PC-9 (cell line): Measurements from ENCODE around the gene MAPK10.

Source experiments
- EZH2 ChIP-seq: fragments of 200-600 bp; sonication (generic); IDR thresholded peaks from 2 replicates; pipeline ENCODE4 v1.8.0; 2017; ENCODE audit warnings: antibody characterized with exemption, low read depth
- TF ChIP-seq, protein P1 (sequence below): fragments of 200-600 bp; sonication (generic); conservative IDR thresholded peaks from 2 replicates; pipeline ENCODE4 v1.6.1; 2017; ENCODE audit warnings: mixed run types, antibody characterized with exemption, mild to moderate bottlenecking, moderate library complexity

DNA sequence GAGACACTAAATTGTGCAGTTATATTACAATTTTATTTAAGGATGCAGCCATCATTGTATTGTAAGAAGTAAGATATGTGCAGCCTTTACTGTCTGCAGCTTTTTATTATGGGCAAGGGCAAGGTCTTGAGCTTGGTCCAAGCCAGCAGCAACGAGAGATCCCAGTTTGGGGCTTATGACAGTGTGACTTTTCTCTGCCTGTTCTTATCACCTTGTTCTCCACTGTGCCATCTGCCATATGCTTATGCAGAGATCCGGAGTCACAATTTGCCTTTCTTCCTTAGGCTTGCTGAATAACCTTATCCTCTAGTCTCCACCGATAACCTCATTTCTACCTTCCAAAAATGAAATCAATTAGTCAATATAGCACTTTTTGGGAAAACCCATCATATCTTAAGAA lies 30.4 kb downstream of the MAPK10 start:
- TF ChIP-seq EZH2: no peak
- TF ChIP-seq, protein P1, sequence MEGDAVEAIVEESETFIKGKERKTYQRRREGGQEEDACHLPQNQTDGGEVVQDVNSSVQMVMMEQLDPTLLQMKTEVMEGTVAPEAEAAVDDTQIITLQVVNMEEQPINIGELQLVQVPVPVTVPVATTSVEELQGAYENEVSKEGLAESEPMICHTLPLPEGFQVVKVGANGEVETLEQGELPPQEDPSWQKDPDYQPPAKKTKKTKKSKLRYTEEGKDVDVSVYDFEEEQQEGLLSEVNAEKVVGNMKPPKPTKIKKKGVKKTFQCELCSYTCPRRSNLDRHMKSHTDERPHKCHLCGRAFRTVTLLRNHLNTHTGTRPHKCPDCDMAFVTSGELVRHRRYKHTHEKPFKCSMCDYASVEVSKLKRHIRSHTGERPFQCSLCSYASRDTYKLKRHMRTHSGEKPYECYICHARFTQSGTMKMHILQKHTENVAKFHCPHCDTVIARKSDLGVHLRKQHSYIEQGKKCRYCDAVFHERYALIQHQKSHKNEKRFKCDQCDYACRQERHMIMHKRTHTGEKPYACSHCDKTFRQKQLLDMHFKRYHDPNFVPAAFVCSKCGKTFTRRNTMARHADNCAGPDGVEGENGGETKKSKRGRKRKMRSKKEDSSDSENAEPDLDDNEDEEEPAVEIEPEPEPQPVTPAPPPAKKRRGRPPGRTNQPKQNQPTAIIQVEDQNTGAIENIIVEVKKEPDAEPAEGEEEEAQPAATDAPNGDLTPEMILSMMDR: no peak
